HepG2 (cell line): ENCODE measurements around the gene LYPLA2. TPM values are rescaled to one million over a fixed set of nuclear protein-coding genes. Genes with fewer than 3 reads are reported as not detected.

Experiments
- KLF15 ChIP-seq: sonication (generic); formaldehyde crosslinking; IDR thresholded peaks from 2 replicates; pipeline ENCODE4 v1.8.1; 2023; ENCODE audit warnings: borderline replicate concordance, mild to moderate bottlenecking, inconsistent platforms, missing genetic modification reagents, mixed read lengths
- MIER3 ChIP-seq: IDR thresholded peaks from 2 replicates; pipeline ENCODE4 v1.6.1; 2016; ENCODE audit warnings: missing compliant biosample characterization, borderline replicate concordance
- MTF1 ChIP-seq: sonication (generic); formaldehyde crosslinking; IDR thresholded peaks from 2 replicates; pipeline ENCODE4 v1.5.0; 2020; ENCODE audit warnings: missing genetic modification reagents
- NFATC3 ChIP-seq: sonication (generic); formaldehyde crosslinking; IDR thresholded peaks from 2 replicates; pipeline ENCODE4 v1.5.1; 2020; ENCODE audit warnings: mild to moderate bottlenecking, missing genetic modification reagents
- REPIN1 ChIP-seq: sonication (generic); formaldehyde crosslinking; IDR thresholded peaks from 2 replicates; pipeline ENCODE4 v1.8.0; 2022; ENCODE audit warnings: missing genetic modification reagents, low read depth, mild to moderate bottlenecking, borderline replicate concordance
- SMAD9 ChIP-seq: sonication (generic); formaldehyde crosslinking; IDR thresholded peaks from 2 replicates; pipeline ENCODE4 v1.5.1; 2020; ENCODE audit warnings: mild to moderate bottlenecking, missing genetic modification reagents
- TMF1 ChIP-seq: sonication (generic); formaldehyde crosslinking; IDR thresholded peaks from 2 replicates; pipeline ENCODE4 v1.8.1; 2022; ENCODE audit warnings: low read depth, missing genetic modification reagents
- XRCC5 ChIP-seq: fragments of 200-400 bp; formaldehyde crosslinking; optimal IDR thresholded peaks from 2 replicates; pipeline ENCODE3; 2017; ENCODE audit warnings: mild to moderate bottlenecking, low read length
- ZNF292 ChIP-seq: sonication (generic); formaldehyde crosslinking; IDR thresholded peaks from 2 replicates; pipeline ENCODE4 v1.8.1; 2022; ENCODE audit warnings: mild to moderate bottlenecking, low read depth, missing genetic modification reagents, borderline replicate concordance
- ZNF34 ChIP-seq: sonication (generic); formaldehyde crosslinking; IDR thresholded peaks from 2 replicates; pipeline ENCODE4 v1.4.0; 2020; ENCODE audit warnings: mild to moderate bottlenecking, missing genetic modification reagents, borderline replicate concordance
- ZNF496 ChIP-seq: sonication (generic); formaldehyde crosslinking; IDR thresholded peaks from 2 replicates; pipeline ENCODE4 v1.8.1; 2023; ENCODE audit warnings: mild to moderate bottlenecking, moderate library complexity, missing genetic modification reagents; ENCODE audit not compliant: insufficient replicate concordance
- ZNF512 ChIP-seq: sonication (generic); formaldehyde crosslinking; IDR thresholded peaks from 2 replicates; pipeline ENCODE4 v1.4.0; 2020; ENCODE audit warnings: mild to moderate bottlenecking, missing genetic modification reagents
- ZNF724P ChIP-seq: sonication (generic); formaldehyde crosslinking; IDR thresholded peaks from 2 replicates; pipeline ENCODE4 v1.8.0; 2022; ENCODE audit warnings: missing genetic modification reagents, borderline replicate concordance
- ZNF749 ChIP-seq: sonication (generic); formaldehyde crosslinking; IDR thresholded peaks from 2 replicates; pipeline ENCODE4 v1.8.0; 2022; ENCODE audit warnings: mild to moderate bottlenecking, missing genetic modification reagents, moderate library complexity, borderline replicate concordance
- ZNF790 ChIP-seq: sonication (generic); formaldehyde crosslinking; IDR thresholded peaks from 2 replicates; pipeline ENCODE4 v1.8.0; 2022; ENCODE audit warnings: missing genetic modification reagents, mild to moderate bottlenecking, borderline replicate concordance
- polyA plus RNA-seq, 8 experiments: library from polyadenylated mRNA; depleted of rRNA in 3 of 8; stranded (reverse) in 7 of 8; unstranded in 1 of 8; fragments of >200 nt; fragmentation: Illumina TruSeq in 4 of 8; extraction: Trizol in 4 of 8; gene quantifications; 2 replicates each; pipeline versions ENCODE4 v1.2.1 to v1.2.3, GENCODE V29; 2011 to 2016; ENCODE audit warnings: low read depth in 4 of 8, missing spikeins in 1 of 8, mixed read lengths in 1 of 8; ENCODE audit not compliant: insufficient read depth in 1 of 8
- total RNA-seq, 5 experiments: library from RNA; depleted of rRNA; stranded (reverse); fragments of >200 nt; fragmentation: Illumina TruSeq; extraction: Trizol; gene quantifications; 2 replicates each; pipeline ENCODE4 v1.2.3, GENCODE V29; 2016; ENCODE audit warnings: low read depth in 1 of 5
- TF ChIP-seq, protein P1 (sequence below), 2 experiments: sonication (generic) in 1 of 2; formaldehyde crosslinking in 1 of 2; IDR thresholded peaks; 2 replicates each; pipeline versions ENCODE4 v1.4.0 to v1.6.1; 2016 to 2020; ENCODE audit warnings: borderline replicate concordance in 1 of 2, low read depth in 1 of 2, mild to moderate bottlenecking in 1 of 2, missing genetic modification reagents in 1 of 2
- TF ChIP-seq, protein P2 (sequence below): IDR thresholded peaks from 2 replicates; pipeline ENCODE4 v1.4.0; 2020; ENCODE audit warnings: mild to moderate bottlenecking, missing genetic modification reagents
- TF ChIP-seq, protein P3 (sequence below): sonication (generic); formaldehyde crosslinking; IDR thresholded peaks from 2 replicates; pipeline ENCODE4 v1.4.0; 2020; ENCODE audit warnings: missing genetic modification reagents, borderline replicate concordance

The LYPLA2 gene
- total and polyA plus RNA-seq, 2 of the 13 experiments (the other 11 are each of a cell fraction or from before 2014, with no cell fraction given) = 72.1 to 73.2 TPM

DNA sequence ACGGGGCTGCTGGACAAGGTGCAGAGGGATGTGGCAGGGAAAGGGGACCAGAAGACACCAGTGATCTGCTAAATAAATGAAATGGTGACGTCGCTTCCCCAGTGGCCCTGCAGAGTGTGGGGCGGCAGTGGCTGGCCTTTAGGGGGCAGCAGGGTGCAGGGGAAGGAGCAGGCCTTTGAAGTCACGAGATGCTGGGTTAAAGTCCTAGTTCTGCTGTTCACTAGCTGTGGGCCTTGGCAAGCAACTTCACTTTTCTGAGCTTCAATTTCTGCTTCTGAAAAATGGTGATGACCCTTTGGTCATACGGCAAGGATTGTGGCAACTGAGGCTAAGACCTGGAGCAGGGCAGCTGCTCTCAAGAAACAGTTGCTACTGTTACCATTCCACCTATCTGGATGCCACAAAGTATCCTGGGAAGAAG is 18.8 kb downstream of the LYPLA2 start (continued):
- TF ChIP-seq ZNF790 (CRISPR knock-in tag) = no peak
- TF ChIP-seq ZNF292 = no peak
- TF ChIP-seq ZNF724P (CRISPR knock-in tag) = no peak
- TF ChIP-seq ZNF34 = no peak
- TF ChIP-seq ZNF496 (CRISPR knock-in tag) = no peak
- TF ChIP-seq SMAD9 (CRISPR knock-in tag) = no peak
- TF ChIP-seq, protein P1, sequence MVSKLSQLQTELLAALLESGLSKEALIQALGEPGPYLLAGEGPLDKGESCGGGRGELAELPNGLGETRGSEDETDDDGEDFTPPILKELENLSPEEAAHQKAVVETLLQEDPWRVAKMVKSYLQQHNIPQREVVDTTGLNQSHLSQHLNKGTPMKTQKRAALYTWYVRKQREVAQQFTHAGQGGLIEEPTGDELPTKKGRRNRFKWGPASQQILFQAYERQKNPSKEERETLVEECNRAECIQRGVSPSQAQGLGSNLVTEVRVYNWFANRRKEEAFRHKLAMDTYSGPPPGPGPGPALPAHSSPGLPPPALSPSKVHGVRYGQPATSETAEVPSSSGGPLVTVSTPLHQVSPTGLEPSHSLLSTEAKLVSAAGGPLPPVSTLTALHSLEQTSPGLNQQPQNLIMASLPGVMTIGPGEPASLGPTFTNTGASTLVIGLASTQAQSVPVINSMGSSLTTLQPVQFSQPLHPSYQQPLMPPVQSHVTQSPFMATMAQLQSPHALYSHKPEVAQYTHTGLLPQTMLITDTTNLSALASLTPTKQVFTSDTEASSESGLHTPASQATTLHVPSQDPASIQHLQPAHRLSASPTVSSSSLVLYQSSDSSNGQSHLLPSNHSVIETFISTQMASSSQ (IDR thresholded peaks at IDR 0.05; ENCODE audit: low read depth) = 0 out of 2 replicates have a peak, but pooled peaks have one; percentile 23
- TF ChIP-seq, protein P1 (CRISPR knock-in tag; IDR thresholded peaks at IDR 0.05; ENCODE audit: borderline replicate concordance) = no peak
- TF ChIP-seq ZNF749 (CRISPR knock-in tag) = no peak
- no peak for TF ChIP-seq MTF1 (CRISPR knock-in tag)
- no peak for TF ChIP-seq TMF1 (CRISPR knock-in tag)
- TF ChIP-seq XRCC5 = peak; percentile 84
- TF ChIP-seq KLF15 (CRISPR knock-in tag) = no peak
- TF ChIP-seq REPIN1 (CRISPR knock-in tag) = peak; percentile 48; the same call in 1 of the 2 replicates
- TF ChIP-seq, protein P2, sequence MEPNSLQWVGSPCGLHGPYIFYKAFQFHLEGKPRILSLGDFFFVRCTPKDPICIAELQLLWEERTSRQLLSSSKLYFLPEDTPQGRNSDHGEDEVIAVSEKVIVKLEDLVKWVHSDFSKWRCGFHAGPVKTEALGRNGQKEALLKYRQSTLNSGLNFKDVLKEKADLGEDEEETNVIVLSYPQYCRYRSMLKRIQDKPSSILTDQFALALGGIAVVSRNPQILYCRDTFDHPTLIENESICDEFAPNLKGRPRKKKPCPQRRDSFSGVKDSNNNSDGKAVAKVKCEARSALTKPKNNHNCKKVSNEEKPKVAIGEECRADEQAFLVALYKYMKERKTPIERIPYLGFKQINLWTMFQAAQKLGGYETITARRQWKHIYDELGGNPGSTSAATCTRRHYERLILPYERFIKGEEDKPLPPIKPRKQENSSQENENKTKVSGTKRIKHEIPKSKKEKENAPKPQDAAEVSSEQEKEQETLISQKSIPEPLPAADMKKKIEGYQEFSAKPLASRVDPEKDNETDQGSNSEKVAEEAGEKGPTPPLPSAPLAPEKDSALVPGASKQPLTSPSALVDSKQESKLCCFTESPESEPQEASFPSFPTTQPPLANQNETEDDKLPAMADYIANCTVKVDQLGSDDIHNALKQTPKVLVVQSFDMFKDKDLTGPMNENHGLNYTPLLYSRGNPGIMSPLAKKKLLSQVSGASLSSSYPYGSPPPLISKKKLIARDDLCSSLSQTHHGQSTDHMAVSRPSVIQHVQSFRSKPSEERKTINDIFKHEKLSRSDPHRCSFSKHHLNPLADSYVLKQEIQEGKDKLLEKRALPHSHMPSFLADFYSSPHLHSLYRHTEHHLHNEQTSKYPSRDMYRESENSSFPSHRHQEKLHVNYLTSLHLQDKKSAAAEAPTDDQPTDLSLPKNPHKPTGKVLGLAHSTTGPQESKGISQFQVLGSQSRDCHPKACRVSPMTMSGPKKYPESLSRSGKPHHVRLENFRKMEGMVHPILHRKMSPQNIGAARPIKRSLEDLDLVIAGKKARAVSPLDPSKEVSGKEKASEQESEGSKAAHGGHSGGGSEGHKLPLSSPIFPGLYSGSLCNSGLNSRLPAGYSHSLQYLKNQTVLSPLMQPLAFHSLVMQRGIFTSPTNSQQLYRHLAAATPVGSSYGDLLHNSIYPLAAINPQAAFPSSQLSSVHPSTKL (CRISPR knock-in tag) = peak; percentile 77
- no peak for TF ChIP-seq ZNF512
- no peak for TF ChIP-seq NFATC3 (CRISPR knock-in tag)
- TF ChIP-seq, protein P3, sequence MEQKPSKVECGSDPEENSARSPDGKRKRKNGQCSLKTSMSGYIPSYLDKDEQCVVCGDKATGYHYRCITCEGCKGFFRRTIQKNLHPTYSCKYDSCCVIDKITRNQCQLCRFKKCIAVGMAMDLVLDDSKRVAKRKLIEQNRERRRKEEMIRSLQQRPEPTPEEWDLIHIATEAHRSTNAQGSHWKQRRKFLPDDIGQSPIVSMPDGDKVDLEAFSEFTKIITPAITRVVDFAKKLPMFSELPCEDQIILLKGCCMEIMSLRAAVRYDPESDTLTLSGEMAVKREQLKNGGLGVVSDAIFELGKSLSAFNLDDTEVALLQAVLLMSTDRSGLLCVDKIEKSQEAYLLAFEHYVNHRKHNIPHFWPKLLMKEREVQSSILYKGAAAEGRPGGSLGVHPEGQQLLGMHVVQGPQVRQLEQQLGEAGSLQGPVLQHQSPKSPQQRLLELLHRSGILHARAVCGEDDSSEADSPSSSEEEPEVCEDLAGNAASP (CRISPR knock-in tag) = no peak
- peak; percentile 33; the same call in 1 of the 2 replicates for TF ChIP-seq MIER3
